HL-60 (cell line): ENCODE measurements around the gene ACP1.

Experiments used
- DNase-seq, 2 experiments: peaks; one replicate each; pipeline ENCODE4 v3.0.0-alpha.2; 2010 to 2020; ENCODE audit warnings: low read depth in 1 of 2, low spot score in 1 of 2
- H3K27ac ChIP-seq: fragments of 250-450 bp; sonication (Bioruptor Pico); replicated peaks from 2 replicates; pipeline ENCODE4 v1.5.1; 2020; ENCODE audit warnings: mild to moderate bottlenecking, moderate library complexity
- H3K27me3 ChIP-seq: fragments of 250-450 bp; sonication (Bioruptor Pico); 2 replicates; pipeline ENCODE4 v1.5.1; 2021; ENCODE audit warnings: mild to moderate bottlenecking, moderate library complexity; ENCODE audit not compliant: insufficient read depth, poor library complexity, severe bottlenecking
- H3K4me3 ChIP-seq: replicated peaks from 2 replicates; pipeline ENCODE4 v1.5.1; 2011; ENCODE audit warnings: mild to moderate bottlenecking, control low read depth, low read length; ENCODE audit not compliant: insufficient read depth
- GABPA ChIP-seq: IDR thresholded peaks from 2 replicates; pipeline ENCODE4 v1.6.1; 2012; ENCODE audit warnings: low read depth
- POLR2AphosphoS5 ChIP-seq: IDR thresholded peaks from 2 replicates; pipeline ENCODE4 v1.6.1; 2012; ENCODE audit warnings: low read depth
- SPI1 ChIP-seq: IDR thresholded peaks from 2 replicates; pipeline ENCODE4 v1.6.1; 2012; ENCODE audit warnings: low read depth, mild to moderate bottlenecking, borderline replicate concordance
- TF ChIP-seq, protein P1 (sequence below): IDR thresholded peaks from one replicate; pipeline ENCODE4 v1.5.1; 2011; ENCODE audit warnings: low read length, control low read depth, inconsistent platforms; ENCODE audit not compliant: insufficient read depth
- TF ChIP-seq, protein P2 (sequence below): IDR thresholded peaks from 2 replicates; pipeline ENCODE4 v1.6.1; 2012; ENCODE audit warnings: low read depth; ENCODE audit not compliant: insufficient replicate concordance

Gene ACP1

DNA sequence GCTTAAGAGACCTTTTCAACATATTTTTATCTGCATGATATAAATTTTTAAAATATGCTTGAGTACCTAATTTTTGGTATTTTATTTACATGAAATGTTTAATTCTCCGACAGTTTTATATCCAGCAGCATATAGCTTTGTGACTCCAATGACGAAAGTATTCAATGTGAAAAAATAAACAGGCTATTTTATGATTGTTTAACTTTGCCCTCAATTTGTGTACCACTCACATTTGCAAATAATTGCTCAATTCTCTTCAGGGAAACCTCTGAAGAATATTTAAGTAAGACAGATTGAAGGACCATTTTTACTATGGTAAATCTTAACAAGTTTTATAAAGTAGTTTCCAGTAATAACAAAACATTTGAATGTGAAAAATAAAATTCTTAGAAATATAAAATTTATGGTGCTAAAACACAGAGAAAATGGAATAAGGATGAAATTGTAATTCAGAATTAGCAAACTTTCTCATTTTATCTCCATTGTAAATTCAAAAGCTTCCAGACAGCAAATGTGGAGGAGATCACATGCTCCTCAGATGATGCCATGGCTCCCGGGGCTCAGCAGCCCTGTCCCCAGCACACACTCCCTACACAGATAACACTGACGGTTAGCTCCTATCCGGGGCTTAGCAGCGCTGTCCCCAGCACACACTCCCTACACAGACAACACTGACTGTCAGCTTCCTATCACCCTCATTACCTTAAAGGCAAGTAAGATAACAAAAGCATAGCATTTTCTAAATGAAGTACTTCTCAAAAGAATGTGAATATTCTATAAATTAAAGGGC, 40.6 kb upstream of the ACP1 start:
- DNase-seq = no peak
- Histone ChIP-seq H3K27ac (no peak overlapping the region), H3K27me3 (no peaks in the 10 kb centered on the region), H3K4me3 (no peak overlapping the region)
- TF ChIP-seq POLR2AphosphoS5 = no peak
- TF ChIP-seq, protein P1, sequence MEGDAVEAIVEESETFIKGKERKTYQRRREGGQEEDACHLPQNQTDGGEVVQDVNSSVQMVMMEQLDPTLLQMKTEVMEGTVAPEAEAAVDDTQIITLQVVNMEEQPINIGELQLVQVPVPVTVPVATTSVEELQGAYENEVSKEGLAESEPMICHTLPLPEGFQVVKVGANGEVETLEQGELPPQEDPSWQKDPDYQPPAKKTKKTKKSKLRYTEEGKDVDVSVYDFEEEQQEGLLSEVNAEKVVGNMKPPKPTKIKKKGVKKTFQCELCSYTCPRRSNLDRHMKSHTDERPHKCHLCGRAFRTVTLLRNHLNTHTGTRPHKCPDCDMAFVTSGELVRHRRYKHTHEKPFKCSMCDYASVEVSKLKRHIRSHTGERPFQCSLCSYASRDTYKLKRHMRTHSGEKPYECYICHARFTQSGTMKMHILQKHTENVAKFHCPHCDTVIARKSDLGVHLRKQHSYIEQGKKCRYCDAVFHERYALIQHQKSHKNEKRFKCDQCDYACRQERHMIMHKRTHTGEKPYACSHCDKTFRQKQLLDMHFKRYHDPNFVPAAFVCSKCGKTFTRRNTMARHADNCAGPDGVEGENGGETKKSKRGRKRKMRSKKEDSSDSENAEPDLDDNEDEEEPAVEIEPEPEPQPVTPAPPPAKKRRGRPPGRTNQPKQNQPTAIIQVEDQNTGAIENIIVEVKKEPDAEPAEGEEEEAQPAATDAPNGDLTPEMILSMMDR = no peak
- TF ChIP-seq, protein P2, sequence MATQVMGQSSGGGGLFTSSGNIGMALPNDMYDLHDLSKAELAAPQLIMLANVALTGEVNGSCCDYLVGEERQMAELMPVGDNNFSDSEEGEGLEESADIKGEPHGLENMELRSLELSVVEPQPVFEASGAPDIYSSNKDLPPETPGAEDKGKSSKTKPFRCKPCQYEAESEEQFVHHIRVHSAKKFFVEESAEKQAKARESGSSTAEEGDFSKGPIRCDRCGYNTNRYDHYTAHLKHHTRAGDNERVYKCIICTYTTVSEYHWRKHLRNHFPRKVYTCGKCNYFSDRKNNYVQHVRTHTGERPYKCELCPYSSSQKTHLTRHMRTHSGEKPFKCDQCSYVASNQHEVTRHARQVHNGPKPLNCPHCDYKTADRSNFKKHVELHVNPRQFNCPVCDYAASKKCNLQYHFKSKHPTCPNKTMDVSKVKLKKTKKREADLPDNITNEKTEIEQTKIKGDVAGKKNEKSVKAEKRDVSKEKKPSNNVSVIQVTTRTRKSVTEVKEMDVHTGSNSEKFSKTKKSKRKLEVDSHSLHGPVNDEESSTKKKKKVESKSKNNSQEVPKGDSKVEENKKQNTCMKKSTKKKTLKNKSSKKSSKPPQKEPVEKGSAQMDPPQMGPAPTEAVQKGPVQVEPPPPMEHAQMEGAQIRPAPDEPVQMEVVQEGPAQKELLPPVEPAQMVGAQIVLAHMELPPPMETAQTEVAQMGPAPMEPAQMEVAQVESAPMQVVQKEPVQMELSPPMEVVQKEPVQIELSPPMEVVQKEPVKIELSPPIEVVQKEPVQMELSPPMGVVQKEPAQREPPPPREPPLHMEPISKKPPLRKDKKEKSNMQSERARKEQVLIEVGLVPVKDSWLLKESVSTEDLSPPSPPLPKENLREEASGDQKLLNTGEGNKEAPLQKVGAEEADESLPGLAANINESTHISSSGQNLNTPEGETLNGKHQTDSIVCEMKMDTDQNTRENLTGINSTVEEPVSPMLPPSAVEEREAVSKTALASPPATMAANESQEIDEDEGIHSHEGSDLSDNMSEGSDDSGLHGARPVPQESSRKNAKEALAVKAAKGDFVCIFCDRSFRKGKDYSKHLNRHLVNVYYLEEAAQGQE = no peak
- TF ChIP-seq SPI1 = no peak

DNA sequence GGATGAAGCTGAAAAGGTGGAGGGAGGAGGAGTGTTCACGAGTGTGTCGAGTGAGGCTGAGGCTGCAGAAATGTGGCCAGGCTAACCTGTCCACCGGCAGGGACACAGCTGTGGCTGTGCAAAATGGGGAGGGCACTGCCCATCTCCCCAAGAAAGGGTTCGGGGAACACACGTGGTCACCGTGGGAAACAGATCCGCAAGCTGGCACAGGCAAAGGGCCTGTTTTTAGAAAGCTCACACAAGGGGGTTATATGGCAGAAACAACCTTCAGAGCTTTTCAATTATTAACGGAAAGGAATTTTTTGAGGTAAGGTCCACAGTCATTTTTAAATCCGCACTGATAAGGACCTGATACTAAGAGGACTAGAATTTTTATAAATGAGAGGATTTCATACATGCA, 36.6 kb upstream of the ACP1 start:
- DNase-seq = no peak
- Histone ChIP-seq H3K27ac (no peak overlapping the region), H3K27me3 (no peaks in the 10 kb centered on the region), H3K4me3 (no peak overlapping the region)
- no peak for TF ChIP-seq GABPA
- no peak for TF ChIP-seq SPI1
- TF ChIP-seq, protein P2 = no peak
- TF ChIP-seq, protein P1 = no peak
- TF ChIP-seq POLR2AphosphoS5 = no peak

DNA sequence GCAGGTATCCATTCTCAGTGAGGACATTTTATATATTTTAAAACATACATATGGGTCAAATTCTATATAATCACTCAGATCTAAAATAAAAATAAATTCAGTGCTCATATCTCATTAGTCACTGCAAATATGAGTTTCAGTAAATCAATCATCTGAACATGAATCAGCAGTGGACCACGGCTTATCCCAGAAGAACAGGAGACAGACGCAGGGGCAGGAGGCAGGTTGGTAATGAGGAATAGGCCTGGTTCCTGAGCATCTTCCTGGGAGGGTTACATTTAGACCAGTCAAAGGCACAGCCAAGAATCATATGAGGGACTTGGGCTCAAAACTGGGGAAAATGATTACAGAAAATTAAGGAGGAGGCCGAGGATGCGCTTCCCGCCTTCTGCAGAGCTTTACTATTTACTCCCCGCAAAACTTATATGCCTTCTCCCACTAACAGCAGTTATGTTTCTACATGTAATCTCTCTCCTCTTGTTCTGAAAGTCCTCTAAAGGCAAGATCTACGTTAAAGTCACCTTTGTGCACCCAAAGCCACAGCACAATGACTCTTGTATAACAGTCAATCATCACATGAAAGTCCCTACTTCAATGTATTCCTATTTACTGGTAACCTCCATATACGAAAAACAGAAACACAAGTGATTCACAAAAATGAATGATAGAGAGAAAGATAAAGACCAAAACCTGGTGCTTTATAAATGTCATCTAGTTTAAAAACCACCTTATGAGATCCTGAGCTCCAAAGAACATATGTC, 36.0 kb upstream of the ACP1 start:
- TF ChIP-seq, protein P1 = no peak
- no peak for TF ChIP-seq GABPA
- no peak for DNase-seq
- no peaks in the 10 kb centered on the region for H3K27me3 ChIP-seq
- H3K4me3 ChIP-seq = no peak overlapping the region
- H3K27ac ChIP-seq = no peak overlapping the region
